ENCODE measurements around the gene DCTN3.
"Not testable (repeated sequence)": the region's sequence is repeated elsewhere in the genome, so short reads cannot be mapped to it uniquely, and the experiment has no call there.

The DCTN3 gene

GRCh38 chr9:34647651-34648050 lies 27.4 kb upstream of the DCTN3 start:
- DNase-seq, result no peak

DNA sequence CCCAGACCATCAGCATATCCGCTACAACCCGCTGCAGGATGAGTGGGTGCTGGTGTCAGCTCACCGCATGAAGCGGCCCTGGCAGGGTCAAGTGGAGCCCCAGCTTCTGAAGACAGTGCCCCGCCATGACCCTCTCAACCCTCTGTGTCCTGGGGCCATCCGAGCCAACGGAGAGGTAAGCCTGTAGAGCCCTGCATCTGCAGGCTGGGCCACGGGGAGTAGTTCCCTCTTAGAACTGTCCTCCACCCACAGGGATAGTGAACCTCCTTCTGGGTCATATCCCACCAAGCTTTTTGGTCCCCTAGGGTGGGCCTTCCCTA lies 26.7 kb upstream of the DCTN3 start:
- DNase-seq, result peak in 1 of 56 donors; percentile 29

DNA sequence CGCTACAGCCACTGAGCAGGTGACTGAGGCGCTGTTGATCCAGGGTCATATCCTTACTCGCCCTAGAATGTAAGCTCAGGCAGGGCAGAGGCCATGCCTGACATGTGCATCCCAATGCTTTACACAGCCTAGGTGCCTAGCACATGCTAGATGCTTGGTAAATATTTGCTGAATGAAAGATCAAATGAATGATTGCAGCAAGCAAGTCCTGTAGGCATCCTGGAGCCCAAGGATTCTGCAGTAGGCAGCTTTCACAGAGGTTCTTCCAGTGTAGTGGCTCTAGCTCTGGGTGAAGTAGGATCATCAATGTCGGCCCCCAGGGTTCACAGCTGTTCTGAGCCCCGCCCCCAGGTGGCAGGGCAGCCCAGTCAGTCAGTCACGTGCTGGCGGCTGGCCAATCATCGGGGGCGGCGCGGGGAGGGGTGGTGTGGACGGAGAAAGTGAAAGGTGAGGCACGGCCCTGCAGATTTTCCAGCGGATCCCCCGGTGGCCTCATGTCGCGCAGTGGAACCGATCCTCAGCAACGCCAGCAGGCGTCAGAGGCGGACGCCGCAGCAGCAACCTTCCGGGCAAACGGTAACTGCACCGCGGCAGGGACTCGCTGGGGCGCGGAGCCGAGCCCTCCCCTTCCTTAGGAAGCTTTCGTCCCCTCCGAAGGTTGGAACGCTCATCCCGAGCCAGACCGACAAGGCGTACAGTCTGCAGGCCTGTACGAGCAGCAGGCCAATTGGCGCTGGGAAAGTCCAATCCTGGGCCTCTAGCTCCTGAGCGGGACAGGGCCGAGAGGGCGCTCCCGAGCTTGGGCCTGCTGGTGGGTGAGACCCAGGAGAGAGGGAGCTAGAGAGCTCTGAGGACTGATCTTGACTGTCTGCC lies 26.2 kb upstream of the DCTN3 start, which contains the start of gene GALT:
TSS of gene GALT (plus strand) at position 465 of the 873 bp plus-strand sequence. CDS start at position 495, 30 bp downstream.
- peak; percentile 33 to 98 (median 83) for DNase-seq

GRCh38 chr9:34644766-34645314 lies 24.5 kb upstream of the DCTN3 start:
- DNase-seq, result no peak

GRCh38 chr9:34642679-34643078 lies 22.4 kb upstream of the DCTN3 start:
- no peak for DNase-seq

DNA sequence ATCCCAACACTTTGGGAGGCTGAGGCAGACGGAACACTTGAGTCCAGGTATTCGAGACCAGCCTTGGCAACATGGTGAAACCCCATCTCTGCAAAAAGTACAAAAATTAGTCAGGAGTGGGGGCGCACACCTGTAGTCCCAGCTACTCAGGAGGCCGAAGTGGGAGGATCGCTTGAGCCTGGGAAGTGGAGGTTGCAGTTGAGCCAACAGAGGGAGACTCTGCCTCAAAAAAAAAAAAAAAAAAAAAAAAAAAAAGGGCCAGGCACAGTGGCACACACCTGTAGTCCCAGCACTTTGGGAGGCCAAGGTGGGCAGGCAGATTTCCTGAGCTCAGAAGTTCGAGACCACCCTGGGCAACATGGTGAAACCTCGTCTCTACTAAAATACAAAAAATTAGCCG lies 19.0 kb upstream of the DCTN3 start:
- DNase-seq, result not testable (repeated sequence)

GRCh38 chr9:34638138-34638445 lies 17.8 kb upstream of the DCTN3 start:
- DNase-seq, result peak in 1 of 56 donors; percentile 63

GRCh38 chr9:34637356-34638137 lies 17.3 kb upstream of the DCTN3 start, which contains the start of gene SIGMAR1:
Gene SIGMAR1, minus strand, starts transcription at chr9:34637787. Its CDS starts 90 bp downstream, at chr9:34637697.
- peak; percentile 61 to 97 (median 90) for DNase-seq

DNA sequence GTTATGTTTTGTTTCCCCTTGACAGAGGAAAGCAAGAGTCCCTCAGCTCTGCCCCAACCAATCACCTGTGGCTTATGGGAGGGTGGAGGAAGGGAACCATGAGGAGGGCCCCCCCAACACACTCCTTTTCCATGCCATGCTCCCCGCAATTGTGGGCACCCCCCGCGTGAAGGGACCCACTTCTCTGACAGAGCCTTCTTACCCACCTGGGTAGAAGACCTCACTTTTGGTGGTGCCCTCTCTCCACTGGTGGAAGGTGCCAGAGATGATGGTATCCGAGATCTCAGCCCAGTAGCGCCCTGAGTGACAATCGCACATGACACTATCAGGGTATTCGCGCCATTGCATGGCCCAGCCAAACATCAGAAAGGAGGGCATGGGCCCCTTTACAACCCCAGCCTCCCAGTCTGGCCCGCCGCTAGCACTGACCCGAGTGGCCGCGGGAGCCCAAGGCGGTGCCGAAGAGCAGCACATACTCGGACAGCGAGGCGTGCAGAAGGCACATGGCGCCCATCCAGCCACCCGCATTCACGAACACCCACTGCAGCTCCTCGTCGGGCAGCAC lies 16.6 kb upstream of the DCTN3 start:
- DNase-seq, result peak in 7 of 56 donors; percentile 33 to 67 (median 54)

- DNase-seq, result no peak
Measured at GRCh38 chr9:34635556-34635955, 15.3 kb upstream of the DCTN3 start.

DNA sequence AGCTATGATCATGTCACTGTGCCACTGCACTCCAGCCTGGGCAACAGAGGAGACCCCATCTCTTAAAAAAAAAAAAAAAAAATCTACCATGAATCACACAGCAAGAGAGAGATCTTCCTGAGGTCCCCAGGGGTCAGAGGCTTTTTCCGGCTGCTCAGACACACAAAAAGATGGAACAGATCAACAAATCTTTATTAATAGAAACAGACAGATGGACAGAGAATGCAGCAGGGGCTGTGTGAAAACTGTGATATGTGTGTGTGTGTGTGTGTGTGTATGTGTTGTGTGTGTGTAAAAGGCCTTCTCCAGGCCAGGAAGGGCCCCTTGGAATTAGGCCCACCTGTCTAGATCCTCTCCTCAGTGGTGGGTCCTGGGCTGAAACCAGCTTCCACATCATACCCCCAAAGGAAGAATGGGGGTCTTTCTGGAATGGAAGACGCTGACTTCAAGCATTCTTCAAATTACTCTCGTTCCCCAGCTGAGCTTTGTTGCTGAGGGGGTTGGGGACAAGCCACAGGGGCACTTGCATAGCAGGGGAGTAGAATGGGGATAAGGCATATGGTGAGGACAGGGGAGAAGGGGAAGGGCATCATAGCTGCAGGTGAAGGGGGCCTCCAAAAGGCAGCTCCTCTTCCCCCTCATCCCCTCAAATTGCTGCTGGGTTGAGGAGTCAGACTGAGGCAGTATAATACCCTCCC lies 14.4 kb upstream of the DCTN3 start:
- DNase-seq, result no peak

- DNase-seq, result peak in 49 of 56 donors; percentile 13 to 77 (median 40)
Measured at GRCh38 chr9:34633851-34634550, 13.7 kb upstream of the DCTN3 start.

GRCh38 chr9:34633166-34633565 lies 12.9 kb upstream of the DCTN3 start:
- no peak for DNase-seq

- no peak for DNase-seq
Measured at GRCh38 chr9:34630402-34631154, 10.3 kb upstream of the DCTN3 start.

- no peak for DNase-seq
Measured at GRCh38 chr9:34629491-34629808, 9.2 kb upstream of the DCTN3 start.

GRCh38 chr9:34628656-34629490 lies 8.6 kb upstream of the DCTN3 start, which contains the start of gene ARID3C:
Gene ARID3C, minus strand, starts transcription at chr9:34629066. Its CDS starts 1,052 bp downstream, at chr9:34628014.
- peak in 5 of 56 donors; percentile 13 to 39 (median 18) for DNase-seq

DNA sequence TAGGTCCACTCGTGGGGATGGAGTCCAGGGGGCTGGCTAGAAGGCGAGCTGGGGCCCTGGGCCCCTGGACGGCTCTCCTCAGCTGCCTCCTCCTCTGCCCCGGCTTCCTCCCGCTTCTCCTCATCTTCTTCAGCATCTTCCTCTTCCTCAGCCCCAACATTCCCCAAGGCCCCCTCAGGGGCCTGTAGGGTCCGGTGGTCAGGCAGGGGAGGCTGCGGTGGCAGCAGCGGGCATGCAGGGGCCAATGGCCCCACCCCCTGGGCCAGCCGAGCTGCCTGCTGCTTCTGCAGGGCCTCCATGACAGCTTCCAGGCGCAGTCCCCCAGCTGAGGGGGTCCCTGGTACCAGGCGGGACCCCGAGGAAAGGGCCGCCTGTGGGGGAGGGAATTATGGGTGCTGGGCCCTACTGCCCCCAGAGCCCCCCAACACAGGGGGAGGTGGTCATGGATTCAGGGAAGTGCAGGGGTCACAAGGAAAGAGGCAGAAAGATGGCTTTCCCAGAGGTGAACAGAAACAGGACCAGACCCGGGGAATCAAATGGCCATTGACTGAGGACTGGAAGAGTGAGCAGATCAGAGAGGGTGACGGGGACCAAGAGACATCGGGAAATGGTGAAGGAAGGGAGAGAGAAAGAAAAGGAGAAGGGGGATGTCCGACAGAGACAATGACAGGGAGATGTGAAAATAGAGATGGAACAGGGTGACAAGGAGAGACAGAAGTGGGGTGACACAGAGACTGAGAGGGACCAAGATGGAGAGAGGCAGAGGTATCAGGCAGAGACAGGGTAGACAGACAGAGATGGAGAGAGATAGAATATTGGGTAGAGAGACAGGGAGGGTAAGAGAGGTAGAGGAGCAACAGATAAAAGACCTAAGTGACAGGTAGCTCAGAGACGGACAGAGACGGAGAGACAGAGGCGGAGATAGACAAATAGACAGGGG lies 7.7 kb upstream of the DCTN3 start:
- DNase-seq, result no peak

GRCh38 chr9:34625186-34625486 lies 4.8 kb upstream of the DCTN3 start:
- DNase-seq, result no peak

All from nucleus accumbens (tissue), 56 donors.